ENCODE measurements around the gene DNASE2B.

- peak in 1 of 3 donors; percentile 61 for TF ChIP-seq POLR2AphosphoS5 (IDR thresholded peaks at IDR 0.05)
- no peak for TF ChIP-seq CTCF (IDR thresholded peaks at IDR 0.05)
- TF ChIP-seq EP300 (IDR thresholded peaks at IDR 0.05) = no peak
- TF ChIP-seq POLR2A (IDR thresholded peaks at IDR 0.05) = no peak
Observed at GRCh38 chr1:84365225-84366221, 32.8 kb upstream of the DNASE2B start.

All from stomach (tissue), 4 donors.